ENCODE measurements around the gene MUC6.

MUC6 gene

GRCh38 chr11:1022411-1022810, 14.1 kb downstream of the MUC6 start:
- TF ChIP-seq, protein P1, sequence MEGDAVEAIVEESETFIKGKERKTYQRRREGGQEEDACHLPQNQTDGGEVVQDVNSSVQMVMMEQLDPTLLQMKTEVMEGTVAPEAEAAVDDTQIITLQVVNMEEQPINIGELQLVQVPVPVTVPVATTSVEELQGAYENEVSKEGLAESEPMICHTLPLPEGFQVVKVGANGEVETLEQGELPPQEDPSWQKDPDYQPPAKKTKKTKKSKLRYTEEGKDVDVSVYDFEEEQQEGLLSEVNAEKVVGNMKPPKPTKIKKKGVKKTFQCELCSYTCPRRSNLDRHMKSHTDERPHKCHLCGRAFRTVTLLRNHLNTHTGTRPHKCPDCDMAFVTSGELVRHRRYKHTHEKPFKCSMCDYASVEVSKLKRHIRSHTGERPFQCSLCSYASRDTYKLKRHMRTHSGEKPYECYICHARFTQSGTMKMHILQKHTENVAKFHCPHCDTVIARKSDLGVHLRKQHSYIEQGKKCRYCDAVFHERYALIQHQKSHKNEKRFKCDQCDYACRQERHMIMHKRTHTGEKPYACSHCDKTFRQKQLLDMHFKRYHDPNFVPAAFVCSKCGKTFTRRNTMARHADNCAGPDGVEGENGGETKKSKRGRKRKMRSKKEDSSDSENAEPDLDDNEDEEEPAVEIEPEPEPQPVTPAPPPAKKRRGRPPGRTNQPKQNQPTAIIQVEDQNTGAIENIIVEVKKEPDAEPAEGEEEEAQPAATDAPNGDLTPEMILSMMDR (IDR thresholded peaks at IDR 0.05) = no peak

DNA sequence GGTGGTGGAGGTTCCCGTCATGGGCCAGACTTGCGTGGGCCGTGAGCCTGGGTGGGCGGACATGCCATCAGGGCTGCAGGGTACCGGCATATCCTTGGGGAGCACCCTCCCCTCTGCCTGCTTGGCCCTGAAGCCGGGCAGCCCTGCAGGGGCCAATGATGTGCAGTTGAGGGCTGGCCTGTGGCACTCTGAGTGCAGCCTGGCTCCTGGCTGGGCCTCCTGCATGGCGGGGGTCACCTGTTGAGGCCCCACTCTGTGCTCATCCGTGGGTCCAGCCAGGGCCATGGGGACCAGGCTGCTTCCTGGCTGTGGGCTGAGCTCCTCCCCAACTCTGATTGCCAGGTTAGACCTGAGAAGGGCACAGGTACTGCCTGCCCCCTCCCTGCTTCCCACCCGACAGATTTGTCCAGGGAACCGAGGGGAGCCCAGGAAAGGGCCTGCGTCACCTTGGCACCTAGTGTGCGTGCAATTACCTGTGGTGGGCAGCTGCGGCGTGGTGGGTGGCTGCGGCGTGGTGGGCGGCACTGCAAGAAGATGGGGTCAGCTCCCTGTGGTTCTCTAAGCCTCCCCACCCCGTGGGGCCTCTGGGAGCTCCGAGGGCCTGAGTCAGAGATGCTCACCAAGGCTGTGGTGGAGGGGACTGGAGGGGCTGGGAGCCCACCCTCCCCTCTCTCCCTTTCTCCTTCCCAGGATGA, 16.2 kb downstream of the MUC6 start:
- TF ChIP-seq, protein P1 (IDR thresholded peaks at IDR 0.05) = no peak

- TF ChIP-seq, protein P1 (IDR thresholded peaks at IDR 0.05) = no peak
These were observed 17.1 kb downstream of the MUC6 start for GRCh38 chr11:1019321-1019910.

- TF ChIP-seq, protein P1 (IDR thresholded peaks at IDR 0.05) = no peak
These were observed 18.4 kb downstream of the MUC6 start for GRCh38 chr11:1018091-1018490.

GRCh38 chr11:1017269-1018005, 19.1 kb downstream of the MUC6 start:
- TF ChIP-seq, protein P1 (IDR thresholded peaks at IDR 0.05) = no peak

- TF ChIP-seq, protein P1 (IDR thresholded peaks at IDR 0.05) = no peak
These were observed 20.5 kb downstream of the MUC6 start for GRCh38 chr11:1015826-1016545.

DNA sequence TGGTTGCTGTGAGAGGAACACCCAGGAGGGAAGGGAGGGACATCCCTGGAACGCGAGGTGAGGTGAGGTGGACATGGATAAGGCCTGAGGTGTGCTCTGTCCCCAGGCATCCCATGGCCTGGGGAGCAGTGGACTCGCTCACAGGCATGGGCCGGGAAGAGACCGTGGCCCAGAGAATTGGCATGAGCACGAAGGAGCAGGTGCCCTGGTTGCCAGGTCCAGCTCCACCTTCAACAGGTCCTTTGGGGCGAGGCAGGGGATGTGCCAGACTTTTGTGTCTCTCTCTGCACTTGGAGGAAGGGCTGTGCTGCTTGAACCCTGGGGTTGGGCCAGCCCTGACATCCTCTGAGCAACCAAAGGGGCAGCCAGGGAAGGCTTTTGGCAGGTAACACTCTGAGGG, 21.5 kb downstream of the MUC6 start:
- TF ChIP-seq, protein P1 (IDR thresholded peaks at IDR 0.05) = no peak

All from LNCAP (cell line).